Measurements from ENCODE around the gene SCG3.
A peak's percentile ranks its signal among the peaks of the same experiment; 100 is the strongest.

The SCG3 gene

DNA sequence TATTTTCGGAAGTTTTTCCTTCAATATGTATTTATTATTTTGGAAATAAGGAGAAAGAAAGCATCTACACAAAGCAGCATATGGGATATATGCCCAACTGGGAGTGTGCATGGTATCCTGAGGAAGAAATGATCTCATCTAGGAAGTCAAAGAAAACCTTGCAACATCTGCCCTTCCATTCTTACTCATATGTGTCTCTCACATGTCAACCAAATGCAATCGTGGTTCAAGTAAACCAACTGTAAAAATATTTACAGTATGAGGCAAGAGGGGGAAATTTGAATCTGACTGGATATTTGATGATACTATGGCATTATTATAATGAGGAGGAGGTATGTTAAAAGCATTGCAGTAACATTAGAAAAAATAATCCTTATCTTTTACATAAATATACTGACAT is 3.2 kb upstream of the SCG3 start:
- DNase-seq (ENCODE audit: low read depth, low spot score), result no peak

GRCh38 chr15:51680321-51680720 is 982 bp upstream of the SCG3 start:
- no peak for DNase-seq (ENCODE audit: low read depth, low spot score)

DNA sequence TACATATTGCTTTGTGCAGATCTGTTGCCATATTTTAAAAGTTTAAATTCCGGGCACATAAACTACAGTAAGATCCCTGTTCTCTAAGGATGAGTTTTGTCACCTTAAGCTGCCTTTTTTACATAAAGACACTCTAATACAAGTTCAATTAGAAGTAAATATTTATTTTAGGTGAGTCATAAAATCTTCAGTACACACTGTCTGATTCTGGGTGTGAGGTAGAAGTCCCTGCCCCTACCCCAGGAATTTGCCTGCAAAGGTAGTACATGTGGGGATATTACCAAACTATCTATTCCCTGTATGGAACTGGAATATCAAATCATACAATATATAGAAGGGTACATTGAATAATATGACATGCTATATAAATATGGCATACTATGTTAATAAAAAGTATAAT is 6.3 kb downstream of the SCG3 start:
- no peak for DNase-seq (ENCODE audit: low read depth, low spot score)

- DNase-seq (ENCODE audit: low read depth, low spot score), result no peak
Observed at GRCh38 chr15:51688863-51689262, 7.6 kb downstream of the SCG3 start.

DNA sequence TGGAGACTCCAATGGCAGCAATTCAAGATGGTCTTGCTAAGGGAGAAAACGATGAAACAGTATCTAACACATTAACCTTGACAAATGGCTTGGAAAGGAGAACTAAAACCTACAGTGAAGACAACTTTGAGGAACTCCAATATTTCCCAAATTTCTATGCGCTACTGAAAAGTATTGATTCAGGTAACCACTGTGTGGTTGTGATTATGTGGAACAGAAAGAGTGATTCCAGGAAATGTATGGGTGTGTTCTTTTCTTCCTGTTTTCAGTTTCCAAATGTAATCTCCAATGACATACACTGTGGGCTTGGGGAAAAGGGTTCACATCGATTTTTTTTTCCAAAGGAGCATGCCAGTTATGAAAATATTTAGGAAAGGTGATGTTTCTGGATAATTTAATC is 10.9 kb downstream of the SCG3 start:
- DNase-seq (ENCODE audit: low read depth, low spot score), result no peak

DNA sequence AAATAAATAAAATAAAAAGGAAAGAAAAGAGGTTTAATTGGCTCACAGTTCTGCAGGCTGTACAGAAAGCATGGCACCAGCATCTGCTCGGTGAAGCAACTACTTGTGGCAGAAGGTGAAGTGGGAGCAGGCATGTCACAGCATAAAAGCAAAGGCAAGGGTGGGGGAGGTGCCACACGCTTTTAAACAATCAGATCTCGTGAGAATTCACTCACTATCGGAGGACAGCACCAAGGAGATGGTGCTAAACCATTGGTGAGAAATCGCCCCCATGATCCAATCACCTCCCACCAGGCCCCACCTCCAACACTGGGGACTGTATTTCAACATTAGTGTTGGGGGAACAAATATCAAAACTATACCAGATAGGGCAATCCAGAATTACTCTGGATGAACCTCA is 15.3 kb downstream of the SCG3 start:
- no peak for DNase-seq (ENCODE audit: low read depth, low spot score)

GRCh38 chr15:51697163-51697562 is 15.9 kb downstream of the SCG3 start:
- DNase-seq (ENCODE audit: low read depth, low spot score), result no peak

DNA sequence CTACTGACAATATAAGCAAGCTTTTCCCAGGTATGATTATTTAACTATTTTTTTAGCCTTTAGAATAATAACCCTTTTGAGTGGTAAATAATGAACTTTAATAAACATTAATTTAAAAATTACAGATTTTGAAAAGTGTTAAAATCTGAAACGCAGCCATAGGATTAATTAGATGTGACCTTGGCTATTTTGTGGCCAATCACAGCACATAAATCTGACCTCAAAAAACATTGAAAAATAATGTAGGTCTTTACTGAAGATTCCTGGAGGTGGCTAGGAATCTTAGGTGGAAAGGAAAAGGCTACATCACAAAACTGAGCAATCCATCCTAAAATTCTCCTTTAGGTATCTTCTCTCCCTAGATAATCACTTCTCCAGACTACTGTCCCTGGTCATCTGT is 18.1 kb downstream of the SCG3 start:
- no peak for DNase-seq (ENCODE audit: low read depth, low spot score)

- DNase-seq (ENCODE audit: low read depth, low spot score), result no peak
Observed at GRCh38 chr15:51702710-51703109, 21.4 kb downstream of the SCG3 start.

- DNase-seq (ENCODE audit: low read depth, low spot score), result no peak
Observed at GRCh38 chr15:51706291-51706690, 25.0 kb downstream of the SCG3 start.

- no peak for DNase-seq (ENCODE audit: low read depth, low spot score)
Observed at GRCh38 chr15:51706926-51707608, 25.8 kb downstream of the SCG3 start.

DNA sequence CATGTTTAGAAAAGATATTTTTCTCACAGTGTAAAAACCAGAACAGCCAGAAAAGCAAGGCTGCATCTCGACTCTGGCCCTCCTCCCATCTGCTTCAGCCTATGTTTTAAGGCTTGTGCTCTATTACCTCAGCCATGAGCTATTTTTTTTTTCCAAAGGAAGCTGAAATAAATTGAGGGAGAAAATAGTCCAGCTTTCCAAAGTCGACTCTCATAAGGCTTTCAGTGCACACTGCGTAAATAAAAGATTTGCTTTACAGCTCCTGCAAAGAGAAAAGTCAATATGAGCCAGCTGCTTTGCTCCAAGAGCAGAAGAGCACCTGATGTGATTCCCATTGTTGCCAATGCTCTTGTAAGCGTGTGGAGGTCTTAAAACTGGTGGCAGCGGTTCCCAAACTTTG is 26.7 kb downstream of the SCG3 start:
- DNase-seq (ENCODE audit: low read depth, low spot score), result no peak

GRCh38 chr15:51709031-51709430 is 27.7 kb downstream of the SCG3 start:
- DNase-seq (ENCODE audit: low read depth, low spot score), result no peak

DNA sequence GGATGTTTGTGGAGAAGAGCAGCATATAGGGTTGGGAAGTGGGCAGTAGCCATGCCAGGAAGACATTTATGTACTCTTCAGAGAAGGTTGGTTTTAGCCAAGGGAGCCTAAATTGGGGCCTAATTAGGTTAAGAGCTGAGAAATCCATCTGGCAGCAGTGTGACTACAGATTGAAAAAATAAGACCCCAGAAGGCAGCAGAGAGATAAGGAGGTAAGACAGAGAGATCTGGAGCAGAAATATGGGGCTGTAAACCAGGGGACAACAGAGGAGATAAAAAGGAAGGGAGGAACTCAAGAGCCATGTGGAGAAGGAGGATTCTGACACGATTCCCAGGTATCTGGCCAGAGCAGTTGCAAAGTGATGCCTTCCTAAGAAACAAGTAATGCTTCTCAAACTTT is 32.9 kb downstream of the SCG3 start:
- no peak for DNase-seq (ENCODE audit: low read depth, low spot score)

GRCh38 chr15:51714911-51715310 is 33.6 kb downstream of the SCG3 start:
- no peak for DNase-seq (ENCODE audit: low read depth, low spot score)

DNA sequence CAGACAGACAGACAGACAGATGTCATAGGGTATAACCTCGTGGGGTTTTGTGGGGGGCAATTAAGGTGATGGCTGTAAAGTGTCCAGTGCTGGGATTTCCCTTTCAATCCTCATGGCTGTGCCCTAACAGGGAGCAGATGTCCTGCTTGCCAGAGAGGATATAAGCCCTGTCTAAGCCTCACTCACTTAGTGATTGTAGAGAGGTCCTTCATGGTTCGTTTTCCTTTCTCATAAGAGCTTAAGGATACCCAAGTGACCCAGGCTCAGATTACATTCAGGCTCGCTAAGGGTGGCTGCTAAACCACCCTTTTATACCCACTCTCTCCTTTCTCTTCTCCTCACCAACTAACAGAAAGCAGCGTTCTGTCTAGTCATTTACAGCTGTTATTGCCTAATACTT is 36.9 kb downstream of the SCG3 start:
- DNase-seq (ENCODE audit: low read depth, low spot score), result no peak

DNA sequence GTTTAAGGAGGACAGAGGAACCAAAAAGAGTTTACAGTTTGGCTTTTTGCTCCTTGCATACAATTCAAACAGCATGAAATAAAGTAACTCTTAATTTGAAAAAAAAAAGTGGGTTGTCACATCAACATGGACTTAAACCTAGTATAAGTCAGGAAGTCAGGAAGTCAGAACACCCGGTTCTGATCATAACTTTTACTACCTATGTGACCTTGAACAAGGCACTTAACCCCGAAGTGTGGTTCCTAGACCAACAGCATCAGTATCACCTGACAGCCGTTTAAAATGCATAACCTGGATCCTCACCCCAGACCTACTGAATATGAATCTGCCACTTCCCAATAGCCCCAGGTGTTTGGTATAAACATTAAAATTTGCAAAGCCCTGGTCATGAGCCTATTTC is 37.4 kb downstream of the SCG3 start:
- no peak for DNase-seq (ENCODE audit: low read depth, low spot score)

DNA sequence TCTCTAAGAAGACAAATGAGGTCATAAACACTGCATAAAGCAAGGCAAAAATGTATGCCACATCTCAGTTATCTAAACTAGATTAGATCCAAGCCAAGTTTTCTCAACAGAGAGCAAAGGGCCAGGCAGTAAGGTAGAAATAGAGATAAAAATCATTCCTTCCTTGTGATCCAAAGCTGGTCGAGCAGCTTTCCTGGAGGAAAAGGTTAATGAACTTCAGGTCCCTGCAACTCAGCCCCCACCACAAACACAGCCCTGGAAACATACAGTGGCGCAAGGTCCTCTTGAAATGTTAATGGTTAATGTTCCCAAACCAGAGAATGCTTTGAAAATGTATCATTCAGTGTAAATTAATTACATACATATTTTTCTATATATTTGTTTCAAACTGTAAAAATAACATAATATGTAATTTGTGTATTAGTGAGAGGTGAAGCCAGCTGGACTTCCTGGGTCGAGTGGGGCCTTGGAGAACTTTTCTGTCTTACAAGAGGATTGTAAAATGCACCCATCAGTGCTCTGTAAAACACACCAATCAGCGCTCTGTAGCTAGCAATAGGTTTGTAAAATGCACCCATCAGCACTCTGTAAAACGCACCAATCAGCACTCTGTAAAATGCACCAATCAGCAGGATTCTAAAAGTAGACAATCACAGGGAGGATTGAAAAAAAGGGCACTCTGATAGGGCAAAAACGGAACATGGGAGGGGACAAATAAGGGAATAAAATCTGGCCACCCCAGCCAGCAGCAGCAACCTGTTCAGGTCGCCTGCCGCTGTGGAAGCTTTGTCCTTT is 39.1 kb downstream of the SCG3 start:
- no peak for DNase-seq (ENCODE audit: low read depth, low spot score)

DNA sequence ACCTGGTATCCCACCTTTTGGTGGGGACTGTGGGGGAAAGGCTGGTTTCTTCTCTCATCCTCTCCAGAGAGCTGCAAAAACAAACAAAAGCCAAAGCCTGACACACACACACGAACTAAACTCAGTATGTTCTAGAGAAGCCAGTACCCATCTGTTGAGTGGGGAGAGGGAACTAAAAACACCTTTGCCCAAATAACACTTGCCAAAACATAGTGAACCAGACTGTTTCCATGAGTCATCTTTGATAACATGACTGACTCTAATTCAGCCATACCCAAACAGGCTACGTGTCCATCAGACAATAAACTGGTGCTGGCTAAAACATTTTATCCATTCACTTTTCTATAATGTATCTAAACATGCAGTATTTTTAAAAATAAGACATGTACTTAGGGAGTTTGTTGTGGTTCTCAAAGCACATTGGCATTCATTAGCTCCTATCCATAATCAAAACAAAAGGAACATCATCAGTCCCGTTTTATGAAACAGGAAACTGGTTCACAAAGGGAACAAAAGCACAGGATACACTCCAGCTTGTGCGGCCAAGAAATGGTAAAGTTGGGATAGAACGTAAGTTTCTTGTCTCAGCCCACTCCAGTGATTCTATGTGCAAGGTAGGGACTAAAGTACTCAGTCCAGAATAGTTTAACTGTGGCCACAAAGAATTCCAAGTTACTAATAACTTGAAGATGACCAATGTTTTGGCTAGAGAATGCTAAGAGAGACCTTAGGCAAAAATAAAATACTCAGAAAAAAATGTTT is 40.1 kb downstream of the SCG3 start:
- no peak for DNase-seq (ENCODE audit: low read depth, low spot score)

- DNase-seq (ENCODE audit: low read depth, low spot score), result no peak
Observed at GRCh38 chr15:51724199-51724598, 42.9 kb downstream of the SCG3 start.

DNA sequence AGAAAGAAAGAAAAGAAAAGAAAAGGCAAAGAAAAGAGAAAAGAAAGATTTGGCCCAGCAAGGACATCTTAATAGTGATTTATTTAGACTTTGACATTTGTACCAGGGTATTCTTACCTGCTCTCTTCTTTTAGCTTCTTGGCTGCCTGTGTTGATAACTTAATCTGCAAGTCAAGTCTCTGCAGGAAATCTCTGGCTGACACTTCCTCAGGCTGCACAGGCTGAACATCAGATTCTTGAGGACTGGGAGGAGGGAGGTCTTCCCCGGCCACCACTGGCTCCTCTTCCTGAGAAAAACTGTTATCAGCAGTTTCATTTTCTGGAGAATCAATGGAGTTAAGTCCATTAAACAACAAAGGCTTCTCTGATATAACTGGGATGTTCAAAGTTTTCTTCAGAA is 43.4 kb downstream of the SCG3 start:
- no peak for DNase-seq (ENCODE audit: low read depth, low spot score)

GRCh38 chr15:51726302-51727073 is 45.2 kb downstream of the SCG3 start:
- DNase-seq (ENCODE audit: low read depth, low spot score), result peak; percentile 59

Data from smooth muscle cell of the brain vasculature (primary cell).